K562 (cell line): ENCODE results near the gene SLC38A11. TPM values are rescaled to one million over a fixed set of nuclear protein-coding genes. Genes with fewer than 3 reads are reported as not detected.
A peak's percentile ranks its signal among the peaks of the same experiment; 100 is the strongest.

Source experiments
- ATAC-seq: fragments of 200-7000 bp; cut with Tn5 transposase; 3 replicates; pipeline ENCODE4 v1.9.1; 2020; ENCODE audit warnings: moderate library complexity
- BruUV-seq: library from RNA; stranded (reverse); fragments of 400-500 nt; replicated peaks from 2 replicates; lab custom pipeline; 2021; lab: Mats Ljungman, UMichigan
- CTCF ChIA-PET: fragments of 300-600 bp; formaldehyde crosslinking; extraction: SDS; loops from one replicate; lab custom pipeline; 2021; ENCODE audit warnings: low intra/inter-chr PET ratio; lab: Yijun Ruan, JAX
- POLR2A ChIA-PET: fragments of 300-600, 350-650 bp; sonication (Branson Sonifier 250); formaldehyde crosslinking; extraction: SDS; loops from one replicate; lab custom pipeline; 2021; ENCODE audit warnings: antibody characterized with exemption, inconsistent platforms; lab: Yijun Ruan, JAX
- DNase-seq, 4 experiments: peaks; one replicate each; pipeline versions ENCODE4 v3.0.0 to v3.0.0-alpha.2; 2011 to 2018; ENCODE audit warnings: low spot score in 3 of 4, mixed read lengths in 3 of 4; ENCODE audit errors: extremely low read depth in 1 of 4
- FAIRE-seq: peaks from 2 replicates; lab custom pipeline; 2011; peaks lifted over from hg19 to GRCh38; lab: Jason Lieb, UNC
- H2AFZ ChIP-seq: 2 replicates; pipeline ENCODE4 v1.6.0; 2011; ENCODE audit warnings: low read depth, low read length, control low read depth, inconsistent platforms
- H3K27ac ChIP-seq: fragments of 200-600 bp; 3 replicates; pipeline ENCODE4 v1.8.0; 2011; ENCODE audit warnings: low read depth, mild to moderate bottlenecking, control low read depth, inconsistent platforms, low read length, moderate library complexity, mixed read lengths; ENCODE audit errors: extremely low read depth
- H3K27me3 ChIP-seq, 2 experiments: fragments of 300-600 bp in 1 of 2; 2 replicates in 1 of 2; 3 replicates in 1 of 2; pipeline versions ENCODE4 v1.6.0 to v1.8.0; 2011; ENCODE audit warnings: inconsistent platforms in 2 of 2, low read length in 2 of 2, mild to moderate bottlenecking in 1 of 2, mixed read lengths in 1 of 2, moderate library complexity in 1 of 2; ENCODE audit not compliant: control insufficient read depth in 2 of 2, insufficient read depth in 2 of 2
- H3K36me3 ChIP-seq: fragments of 300-600 bp; 3 replicates; pipeline ENCODE4 v1.8.0; 2011; ENCODE audit warnings: mild to moderate bottlenecking, low read length, inconsistent platforms; ENCODE audit not compliant: control insufficient read depth, insufficient read depth
- H3K4me1 ChIP-seq, 2 experiments: fragments of 200-600 bp in 1 of 2; replicated peaks in 1 of 2; 2 replicates in 1 of 2; 3 replicates in 1 of 2; pipeline versions ENCODE4 v1.5.1 to v1.8.0; 2011; ENCODE audit warnings: inconsistent platforms in 2 of 2, low read length in 2 of 2, mild to moderate bottlenecking in 1 of 2, mixed read lengths in 1 of 2, moderate library complexity in 1 of 2; ENCODE audit not compliant: control insufficient read depth in 2 of 2, insufficient read depth in 2 of 2
- H3K4me2 ChIP-seq: 2 replicates; pipeline ENCODE4 v1.6.1; 2011; ENCODE audit warnings: low read length, control low read depth, inconsistent platforms, mixed read lengths; ENCODE audit not compliant: insufficient read depth
- H3K4me3 ChIP-seq: fragments of 200-600 bp; sonication (generic), shearing (Covaris generic); 2 replicates; pipeline ENCODE4 v1.5.1; 2016; ENCODE audit warnings: control low read depth, inconsistent platforms
- H3K79me2 ChIP-seq: fragments of 200-600 bp; 3 replicates; pipeline ENCODE4 v1.8.0; 2011; ENCODE audit warnings: low read length, inconsistent platforms; ENCODE audit not compliant: control insufficient read depth, insufficient read depth
- H3K9ac ChIP-seq, 2 experiments: 2 replicates each; pipeline versions ENCODE4 v1.6.0 to v1.6.1; 2011; ENCODE audit warnings: low read depth in 2 of 2, low read length in 2 of 2, control low read depth in 1 of 2, inconsistent platforms in 1 of 2, mild to moderate bottlenecking in 1 of 2, mixed read lengths in 1 of 2; ENCODE audit not compliant: insufficient read depth in 1 of 2
- H3K9me1 ChIP-seq: one replicate; pipeline ENCODE4 v1.6.0; 2011; ENCODE audit warnings: inconsistent platforms, mild to moderate bottlenecking, low read length, moderate library complexity; ENCODE audit not compliant: control insufficient read depth, insufficient read depth
- H3K9me3 ChIP-seq: replicated peaks from 2 replicates; pipeline ENCODE4 v1.5.1; 2011; ENCODE audit warnings: low read depth, low read length, inconsistent platforms; ENCODE audit not compliant: control insufficient read depth, insufficient read depth
- H4K20me1 ChIP-seq: replicated peaks from 2 replicates; pipeline ENCODE4 v1.6.1; 2011; ENCODE audit warnings: low read length, inconsistent platforms, mixed read lengths; ENCODE audit not compliant: control insufficient read depth, insufficient read depth
- CEBPB ChIP-seq: fragments of 450-650 bp; IDR thresholded peaks from 2 replicates; pipeline ENCODE4 v1.6.1; 2016; ENCODE audit warnings: missing genetic modification characterization, missing compliant biosample characterization
- KAT7 ChIP-seq: sonication (generic); formaldehyde crosslinking; IDR thresholded peaks from 2 replicates; pipeline ENCODE4 v1.8.0; 2022; ENCODE audit warnings: missing genetic modification reagents, mild to moderate bottlenecking, borderline replicate concordance
- RAD21 ChIP-seq, 2 experiments: fragments of 250-450 bp in 1 of 2; fragments of 450-650 bp in 1 of 2; sonication (Bioruptor Pico) in 1 of 2; formaldehyde crosslinking in 1 of 2; IDR thresholded peaks in 1 of 2; conservative IDR thresholded peaks in 1 of 2; 2 replicates each; pipeline versions ENCODE4 v1.4.0 to v1.8.0; 2020 to 2022; ENCODE audit warnings: mild to moderate bottlenecking in 2 of 2, moderate library complexity in 1 of 2
- THAP7 ChIP-seq: fragments of 250-450 bp; sonication (Bioruptor Pico); IDR thresholded peaks from 2 replicates; pipeline ENCODE4 v1.5.0; 2021
- WGBS: fragments of 100-300 bp; shearing (Covaris generic); methylation state at CpG from one replicate; pipeline ENCODE4 v1.1.6; 2016; ENCODE audit warnings: low coverage, mixed read lengths; ENCODE audit not compliant: insufficient coverage; ENCODE audit errors: missing lambda C conversion rate; 5-methylcytosine and 5-hydroxymethylcytosine counted together
- in situ Hi-C: fragments of 300-500 bp; cut with MboI; formaldehyde crosslinking; loops from 4 replicates; pipeline ENCODE4 v1.15.0; 2018; ENCODE audit warnings: inconsistent platforms, mixed read lengths
- intact Hi-C: fragments of 100-400 bp; cut with micrococcal nuclease; formaldehyde crosslinking; loops from 2 replicates; pipeline ENCODE4 v1.14.2; 2022
- polyA plus RNA-seq, 8 experiments: library from polyadenylated mRNA; depleted of rRNA in 4 of 8; stranded (reverse) in 5 of 8; unstranded in 3 of 8; fragments of >200 nt; fragmentation: Nextera tagmentation in 2 of 8; fragmentation: Illumina TruSeq in 1 of 8; extraction: Ambion mirVana in 2 of 8; extraction: Trizol in 1 of 8; gene quantifications; 2 replicates each; pipeline versions ENCODE4 v1.2.1 to v1.2.3, GENCODE V29; 2011 to 2014; ENCODE audit warnings: inconsistent platforms in 1 of 8, missing spikeins in 1 of 8
- total RNA-seq, 7 experiments: library from RNA; depleted of rRNA in 6 of 7; stranded (reverse); fragments of >200 nt in 6 of 7; fragmentation: Illumina TruSeq in 2 of 7; extraction: Trizol in 2 of 7; gene quantifications; 2 replicates each; pipeline versions ENCODE4 v1.2.1 to v1.2.3, GENCODE V29; 2011 to 2021; ENCODE audit warnings: low replicate concordance in 1 of 7

The SLC38A11 gene
- total and polyA plus RNA-seq, 9 of the 15 experiments (the other 6 are each of a cell fraction or from before 2014, with no cell fraction given), result not detected

GRCh38 chr2:164920430-164920829 is 34.9 kb downstream of the SLC38A11 start:
- BruUV-seq, result no TSS peak
- Histone ChIP-seq H3K9ac (no peak overlapping the region), H3K4me1 (no peaks in the 10 kb centered on the region), H3K27me3 (no peaks in the 10 kb centered on the region), H3K36me3 (no peaks in the 10 kb centered on the region), H2AFZ (no peak overlapping the region), H3K4me3 (no peak overlapping the region), H3K79me2 (no peaks in the 10 kb centered on the region), H3K27ac (no peak overlapping the region), H3K9me1 (no peaks in the 10 kb centered on the region), H4K20me1 (no peaks in the 10 kb centered on the region), H3K9me3 (no peaks in the 10 kb centered on the region; the same call in 1 of the 2 replicates), H3K4me2 (no peak overlapping the region)
- TF ChIP-seq KAT7 (CRISPR knock-in tag) (no peak), CEBPB (tag) (peak; percentile 16; the same call in 1 of the 2 replicates)
- ChIA-PET POLR2A (no interaction called here), CTCF (no interaction called here)
- WGBS, result 0% methylated on average over 4 of the region's 4 CpGs
- DNase-seq, result no peak
- ATAC-seq, result no peak
- in situ Hi-C loops (no loop called here), intact Hi-C loops (no loop called here)
- no peak for FAIRE-seq

GRCh38 chr2:164917296-164917903 is 37.9 kb downstream of the SLC38A11 start:
- Histone ChIP-seq H3K4me1 (no peaks in the 10 kb centered on the region), H3K9me1 (no peaks in the 10 kb centered on the region), H3K4me2 (no peak overlapping the region), H3K27ac (no peak overlapping the region), H2AFZ (no peak overlapping the region)
- TF ChIP-seq THAP7 (CRISPR knock-in tag) (no peak), RAD21 (CRISPR knock-in tag; conservative IDR thresholded peaks at IDR 0.05 in 1 of 2, IDR thresholded peaks at IDR 0.05 in 1 of 2) (peak; percentile 13 to 26; a peak in 1 of 4 replicates)
- TF ChIP-seq, all 486 proteins: peak for 1
- Histone ChIP-seq H3K9ac (no peak overlapping the region), H3K36me3 (no peaks in the 10 kb centered on the region), H3K79me2 (no peaks in the 10 kb centered on the region), H4K20me1 (no peaks in the 10 kb centered on the region), H3K9me3 (no peaks in the 10 kb centered on the region; the same call in 1 of the 2 replicates), H3K4me3 (no peak overlapping the region), H3K27me3 (no peaks in the 10 kb centered on the region)
- in situ Hi-C loops, result no loop called here
- ATAC-seq (no peak), FAIRE-seq (no peak), DNase-seq (no peak)
- no TSS peak for BruUV-seq
- ChIA-PET POLR2A (no interaction called here), CTCF (no interaction called here)
- intact Hi-C loops, result no loop called here
- 2% methylated on average over 3 of the region's 3 CpGs for WGBS
